ENCODE measurements around the gene FAM47E.

GRCh38 chr4:76292730-76293129 is 41.2 kb downstream of the FAM47E start:
- no peak for TF ChIP-seq CTCF (IDR thresholded peaks at IDR 0.05)
- TF ChIP-seq POLR2A (IDR thresholded peaks at IDR 0.05) = no peak

Data from suprapubic skin (tissue), 3 donors.